A673 (cell line): ENCODE data around the gene ADGRG1.

ENCODE experiments used
- CTCF ChIP-seq: fragments of 300-800, 200-600 bp; sonication (generic); conservative IDR thresholded peaks from 2 replicates; pipeline ENCODE4 v1.5.1; 2017; ENCODE audit warnings: low read depth, mild to moderate bottlenecking, antibody characterized with exemption, low read length, moderate library complexity, mixed read lengths
- EZH2 ChIP-seq: fragments of 200-600 bp; sonication (generic); IDR thresholded peaks from 2 replicates; pipeline ENCODE4 v1.6.1; 2017; ENCODE audit warnings: borderline replicate concordance, low read depth, mild to moderate bottlenecking, mixed read lengths, antibody characterized with exemption, low read length; ENCODE audit not compliant: poor library complexity, severe bottlenecking

DNA sequence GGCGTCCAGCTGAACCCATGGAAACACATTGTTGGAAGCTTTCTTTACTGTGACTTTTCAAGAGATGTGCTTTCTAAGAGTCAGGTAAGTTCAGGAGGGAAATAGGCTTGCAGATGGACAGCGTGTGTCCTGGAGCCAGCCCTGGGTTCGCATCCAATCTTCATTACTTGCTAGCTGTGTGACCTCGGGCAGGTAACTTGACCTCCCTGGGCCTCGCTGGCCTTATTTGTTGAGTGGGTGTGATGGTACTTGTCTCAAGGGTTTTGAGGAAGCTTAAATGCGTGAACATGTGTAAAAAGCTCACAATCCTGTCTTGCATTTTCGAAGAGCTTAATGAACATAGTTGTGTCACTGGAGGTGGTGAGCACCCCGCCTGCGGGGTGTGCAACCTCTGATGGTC is 11.8 kb downstream of the ADGRG1 start:
- no peak for TF ChIP-seq CTCF
- TF ChIP-seq EZH2, result no peak
